Measurements from ENCODE around the gene KRT33B. TPM values are rescaled to one million over a fixed set of nuclear protein-coding genes. Genes with fewer than 3 reads are reported as not detected.

Gene KRT33B
- total RNA-seq, 4 donors from 2014 or later, result not detected

GRCh38 chr17:41403404-41404023, 33.9 kb upstream of the KRT33B start:
- Histone ChIP-seq H3K27ac (no peak overlapping the region), H3K4me1 (no peaks in the 10 kb centered on the region), H3K36me3 (no peaks in the 10 kb centered on the region), H3K27me3 (no peaks in the 10 kb centered on the region), H3K9me3 (no peaks in the 10 kb centered on the region), H3K4me3 (no peak overlapping the region)
- intact Hi-C loops (cut with DNase I; ENCODE audit: low total_unique reads), result no loop called here
- ATAC-seq, result no peak
- TF ChIP-seq POLR2A (IDR thresholded peaks at IDR 0.05) (no peak), CTCF (IDR thresholded peaks at IDR 0.05 in 4 of 5, conservative IDR thresholded peaks at IDR 0.05 in 1 of 5) (no peak)
- no peak for DNase-seq
- in situ Hi-C loops (cut with MboI; ENCODE audit: low sequenced_read_pairs in 4 of 4), result no loop called here

GRCh38 chr17:41402161-41402560, 32.5 kb upstream of the KRT33B start:
- TF ChIP-seq POLR2A (IDR thresholded peaks at IDR 0.05) (no peak), CTCF (IDR thresholded peaks at IDR 0.05 in 4 of 5, conservative IDR thresholded peaks at IDR 0.05 in 1 of 5) (no peak)
- ATAC-seq (no peak), DNase-seq (no peak)
- in situ Hi-C loops (cut with MboI; ENCODE audit: low sequenced_read_pairs in 4 of 4) (no loop called here), intact Hi-C loops (cut with DNase I; ENCODE audit: low total_unique reads) (no loop called here)
- Histone ChIP-seq H3K27me3 (no peaks in the 10 kb centered on the region), H3K27ac (no peak overlapping the region), H3K4me3 (no peak overlapping the region), H3K9me3 (no peaks in the 10 kb centered on the region), H3K4me1 (no peaks in the 10 kb centered on the region), H3K36me3 (no peaks in the 10 kb centered on the region)

DNA sequence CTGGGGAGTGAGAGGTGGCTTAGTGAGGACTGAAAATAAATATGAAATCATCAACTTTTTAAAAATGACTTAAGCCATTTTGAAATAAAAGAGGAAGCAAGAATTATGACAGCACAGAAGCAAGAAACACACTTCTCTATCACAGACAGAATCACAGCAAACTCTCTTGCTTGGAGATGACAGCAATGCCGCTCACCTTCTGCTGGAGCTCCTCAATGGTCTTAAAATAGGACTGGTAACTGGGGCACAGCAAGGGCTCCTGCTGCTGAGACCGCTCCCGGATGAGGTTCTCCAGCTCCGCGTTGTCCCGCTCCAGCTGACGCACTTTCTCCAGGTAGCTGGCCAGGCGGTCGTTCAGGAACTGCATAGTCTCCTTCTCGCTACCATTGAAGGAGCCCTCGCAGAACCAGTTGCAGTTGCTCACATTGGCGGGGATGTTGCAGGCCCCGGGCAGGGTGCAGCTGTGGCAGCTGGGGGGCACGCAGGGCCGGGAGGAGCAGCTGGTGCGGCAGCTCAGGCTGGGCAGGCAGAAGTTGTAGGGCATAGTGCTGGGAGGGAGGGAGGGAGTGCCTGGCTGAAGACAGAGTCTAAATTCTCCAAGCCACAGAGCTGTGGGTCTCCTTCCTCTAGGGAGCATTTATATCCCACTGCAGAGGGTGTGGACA, 27.5 kb upstream of the KRT33B start, which contains the start of gene KRT31:
Gene KRT31, minus strand, starts transcription at position 613 of the 665 bp plus-strand sequence. Its CDS starts 69 bp downstream, at position 544.
- ATAC-seq, result peak; percentile 46 to 66
- Histone ChIP-seq H3K36me3 (no peaks in the 10 kb centered on the region), H3K4me1 (peaks cover 0 to 11% of the 10 kb centered on the region in 2 donors), H3K27me3 (no peaks in the 10 kb centered on the region), H3K9me3 (no peaks in the 10 kb centered on the region), H3K27ac (no peak within 1 kb of the TSS), H3K4me3 (peak within 1 kb of the TSS in 1 of 4 donors; percentile 36)
- no peak for DNase-seq
- intact Hi-C loops (cut with DNase I; ENCODE audit: low total_unique reads), result no loop called here
- in situ Hi-C loops (cut with MboI; ENCODE audit: low sequenced_read_pairs in 4 of 4), result no loop called here
- TF ChIP-seq CTCF (IDR thresholded peaks at IDR 0.05 in 4 of 5, conservative IDR thresholded peaks at IDR 0.05 in 1 of 5) (no peak), POLR2A (IDR thresholded peaks at IDR 0.05) (no peak)

DNA sequence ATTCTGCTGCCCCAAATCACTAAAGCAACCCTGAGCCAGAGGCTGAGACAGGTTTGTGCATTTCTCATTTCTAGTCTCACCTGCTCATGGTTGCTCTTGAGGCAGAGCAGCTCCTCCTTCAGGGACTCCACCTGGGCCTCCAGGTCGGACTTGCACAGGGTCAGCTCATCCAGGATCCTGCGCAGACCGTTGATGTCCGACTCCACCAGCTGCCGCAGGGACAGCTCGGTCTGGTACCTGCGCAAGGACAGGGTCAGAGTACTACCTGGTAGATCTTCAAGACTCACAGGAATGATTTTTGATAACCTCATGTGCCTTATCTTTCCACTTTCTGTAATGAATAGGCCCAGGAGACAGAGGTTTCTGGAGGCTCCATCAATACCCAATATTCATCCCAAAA, 26.7 kb upstream of the KRT33B start:
- TF ChIP-seq POLR2A (IDR thresholded peaks at IDR 0.05) (no peak), CTCF (IDR thresholded peaks at IDR 0.05 in 4 of 5, conservative IDR thresholded peaks at IDR 0.05 in 1 of 5) (no peak)
- Histone ChIP-seq H3K9me3 (no peaks in the 10 kb centered on the region), H3K36me3 (no peaks in the 10 kb centered on the region), H3K27ac (no peak overlapping the region), H3K4me3 (no peak overlapping the region), H3K27me3 (no peaks in the 10 kb centered on the region), H3K4me1 (peaks cover 0 to 11% of the 10 kb centered on the region in 2 donors)
- no peak for DNase-seq
- in situ Hi-C loops (cut with MboI; ENCODE audit: low sequenced_read_pairs in 4 of 4) (no loop called here), intact Hi-C loops (cut with DNase I; ENCODE audit: low total_unique reads) (no loop called here)
- no peak for ATAC-seq

Measured in gastrocnemius medialis (tissue), 4 donors.